ENCODE results near the gene SUCO. TPM values are rescaled to one million over a fixed set of nuclear protein-coding genes. Genes with fewer than 3 reads are reported as not detected.
"Not testable (repeated sequence)": the region's sequence is repeated elsewhere in the genome, so short reads cannot be mapped to it uniquely, and the experiment has no call there.

SUCO gene
- total RNA-seq, 4 donors from 2014 or later: 30.0 to 32.8 (median 30.7) TPM

GRCh38 chr1:172616636-172617035 is 83.7 kb downstream of the SUCO start:
- H3K4me3 ChIP-seq (ENCODE audit: low read depth, poor library complexity, severe bottlenecking): no peak overlapping the region
- TF ChIP-seq, protein P1, sequence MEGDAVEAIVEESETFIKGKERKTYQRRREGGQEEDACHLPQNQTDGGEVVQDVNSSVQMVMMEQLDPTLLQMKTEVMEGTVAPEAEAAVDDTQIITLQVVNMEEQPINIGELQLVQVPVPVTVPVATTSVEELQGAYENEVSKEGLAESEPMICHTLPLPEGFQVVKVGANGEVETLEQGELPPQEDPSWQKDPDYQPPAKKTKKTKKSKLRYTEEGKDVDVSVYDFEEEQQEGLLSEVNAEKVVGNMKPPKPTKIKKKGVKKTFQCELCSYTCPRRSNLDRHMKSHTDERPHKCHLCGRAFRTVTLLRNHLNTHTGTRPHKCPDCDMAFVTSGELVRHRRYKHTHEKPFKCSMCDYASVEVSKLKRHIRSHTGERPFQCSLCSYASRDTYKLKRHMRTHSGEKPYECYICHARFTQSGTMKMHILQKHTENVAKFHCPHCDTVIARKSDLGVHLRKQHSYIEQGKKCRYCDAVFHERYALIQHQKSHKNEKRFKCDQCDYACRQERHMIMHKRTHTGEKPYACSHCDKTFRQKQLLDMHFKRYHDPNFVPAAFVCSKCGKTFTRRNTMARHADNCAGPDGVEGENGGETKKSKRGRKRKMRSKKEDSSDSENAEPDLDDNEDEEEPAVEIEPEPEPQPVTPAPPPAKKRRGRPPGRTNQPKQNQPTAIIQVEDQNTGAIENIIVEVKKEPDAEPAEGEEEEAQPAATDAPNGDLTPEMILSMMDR (IDR thresholded peaks at IDR 0.05): no peak
- TF ChIP-seq POLR2A (IDR thresholded peaks at IDR 0.05): no peak
- intact Hi-C loops (cut with DNase I; ENCODE audit: low total_unique reads): no loop called here
- WGBS, 2 donors: 26 to 35% methylated on average over 3 of the region's 3 CpGs
- DNase-seq (ENCODE audit: low spot score in 2 of 2): no peak

GRCh38 chr1:172620603-172621002 is 87.7 kb downstream of the SUCO start:
- DNase-seq (ENCODE audit: low spot score in 2 of 2); H3K4me3 ChIP-seq (ENCODE audit: low read depth, poor library complexity, severe bottlenecking); intact Hi-C loops (cut with DNase I; ENCODE audit: low total_unique reads): not testable (repeated sequence)
- WGBS, 2 donors: 75 to 84% methylated on average over 9 of the region's 9 CpGs

- WGBS, 2 donors: 86 to 92% methylated on average over 3 of the region's 3 CpGs
- intact Hi-C loops (cut with DNase I; ENCODE audit: low total_unique reads): no loop called here
- H3K4me3 ChIP-seq (ENCODE audit: low read depth, poor library complexity, severe bottlenecking): no peak overlapping the region
- DNase-seq (ENCODE audit: low spot score in 2 of 2): no peak
- TF ChIP-seq, protein P1 (IDR thresholded peaks at IDR 0.05): no peak
Measured at GRCh38 chr1:172622541-172622940, 89.6 kb downstream of the SUCO start.

- intact Hi-C loops (cut with DNase I; ENCODE audit: low total_unique reads): no loop called here
- DNase-seq (ENCODE audit: low spot score in 2 of 2): no peak
- TF ChIP-seq POLR2A (IDR thresholded peaks at IDR 0.05): no peak
- TF ChIP-seq, protein P1 (IDR thresholded peaks at IDR 0.05): no peak
- H3K4me3 ChIP-seq (ENCODE audit: low read depth, poor library complexity, severe bottlenecking): no peak overlapping the region
- 76 to 81% methylated on average over 3 of the region's 3 CpGs for WGBS, 2 donors
Measured at GRCh38 chr1:172623748-172624147, 90.8 kb downstream of the SUCO start.

GRCh38 chr1:172626845-172627244 is 93.9 kb downstream of the SUCO start:
- TF ChIP-seq, protein P1 (IDR thresholded peaks at IDR 0.05): no peak
- no peak for TF ChIP-seq POLR2A (IDR thresholded peaks at IDR 0.05)
- intact Hi-C loops (cut with DNase I; ENCODE audit: low total_unique reads): no loop called here
- no peak overlapping the region for H3K4me3 ChIP-seq (ENCODE audit: low read depth, poor library complexity, severe bottlenecking)
- 51 to 65% methylated on average over 3 of the region's 3 CpGs for WGBS, 2 donors
- no peak for DNase-seq (ENCODE audit: low spot score in 2 of 2)

DNA sequence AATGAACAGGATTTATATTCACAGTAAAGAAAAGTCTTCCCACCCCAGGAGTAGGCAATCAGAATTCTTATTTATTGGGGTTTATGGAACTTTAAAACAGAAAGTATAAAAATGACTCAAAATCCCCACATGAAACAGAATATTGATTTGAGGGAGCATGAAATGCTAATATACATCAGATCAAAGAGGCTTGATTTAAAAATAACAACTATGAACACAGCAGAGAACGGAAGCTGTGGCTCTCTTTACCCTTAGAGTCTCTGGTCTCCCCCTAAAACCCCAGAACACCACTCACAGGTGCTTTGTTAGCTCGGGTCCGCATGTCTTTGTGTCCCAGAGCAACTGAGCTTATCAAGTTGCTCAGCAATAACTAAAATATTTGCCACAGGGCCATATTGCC is 94.8 kb downstream of the SUCO start:
- H3K4me3 ChIP-seq (ENCODE audit: low read depth, poor library complexity, severe bottlenecking): no peak overlapping the region
- no peak for DNase-seq (ENCODE audit: low spot score in 2 of 2)
- intact Hi-C loops (cut with DNase I; ENCODE audit: low total_unique reads): no loop called here
- TF ChIP-seq POLR2A (IDR thresholded peaks at IDR 0.05): no peak
- TF ChIP-seq, protein P1 (IDR thresholded peaks at IDR 0.05): no peak
- 80 to 89% methylated on average over 3 of the region's 3 CpGs for WGBS, 2 donors

All from lower leg skin (tissue), 4 donors.